Superior temporal gyrus (tissue), 1 donor: ENCODE results near the gene UGT3A2.
"Not testable (repeated sequence)": the region's sequence is repeated elsewhere in the genome, so short reads cannot be mapped to it uniquely, and the experiment has no call there.

Source experiments
- DNase-seq: peaks from one replicate; pipeline ENCODE4 v3.0.0-alpha.2; 2016; ENCODE audit errors: extremely low spot score

Gene UGT3A2

GRCh38 chr5:36054647-36055046, 12.0 kb downstream of the UGT3A2 start:
- no peak for DNase-seq

- DNase-seq = no peak
Observed at GRCh38 chr5:36052538-36052937, 14.1 kb downstream of the UGT3A2 start.

DNA sequence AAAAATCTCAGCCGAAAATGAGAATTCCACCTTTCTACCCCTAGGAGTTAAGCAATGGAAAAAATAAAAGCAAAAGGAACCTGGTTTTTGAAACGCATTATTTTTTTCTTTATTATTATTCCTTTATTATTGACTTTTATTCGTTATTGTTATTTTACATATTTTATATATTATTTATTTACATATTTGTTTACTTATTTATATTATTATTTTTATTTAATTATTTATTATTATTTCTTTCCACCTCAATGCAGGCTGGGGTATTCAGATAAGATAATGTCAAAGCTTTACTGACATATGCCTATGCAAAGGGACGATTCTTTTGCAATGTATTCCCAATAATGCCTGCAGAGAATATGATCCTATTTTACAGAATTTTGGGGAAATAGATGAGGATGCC, 16.7 kb downstream of the UGT3A2 start:
- no peak for DNase-seq

GRCh38 chr5:36047384-36048160, 19.1 kb downstream of the UGT3A2 start:
- DNase-seq = no peak

GRCh38 chr5:36045895-36046294, 20.8 kb downstream of the UGT3A2 start:
- peak; percentile 10 for DNase-seq

- DNase-seq = no peak
Observed at GRCh38 chr5:36041537-36041845, 25.2 kb downstream of the UGT3A2 start.

- no peak for DNase-seq
Observed at GRCh38 chr5:36040651-36041536, 25.8 kb downstream of the UGT3A2 start.

DNA sequence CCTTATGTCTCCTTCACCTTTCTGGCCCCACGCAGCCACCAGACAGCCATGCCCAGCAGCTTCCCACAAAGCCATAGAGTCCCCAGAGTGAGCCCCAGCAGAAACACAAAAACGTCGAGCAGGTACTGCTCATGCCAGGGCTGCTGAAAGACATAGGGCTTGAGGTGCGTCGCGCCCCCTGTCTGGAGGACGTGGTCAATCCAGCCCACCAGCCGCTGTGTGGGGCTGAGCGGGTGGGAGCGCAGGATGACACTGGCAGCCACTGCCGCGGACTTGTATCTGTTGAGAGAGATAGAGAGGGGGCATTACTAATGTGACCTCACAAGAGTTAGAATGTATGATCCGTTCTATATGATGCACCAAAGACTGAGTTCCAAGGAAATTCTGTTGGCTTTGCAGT, 31.0 kb downstream of the UGT3A2 start:
- no peak for DNase-seq

- DNase-seq = not testable (repeated sequence)
Observed at GRCh38 chr5:36034536-36035134, 32.0 kb downstream of the UGT3A2 start.

GRCh38 chr5:36033486-36033885, 33.2 kb downstream of the UGT3A2 start:
- no peak for DNase-seq

DNA sequence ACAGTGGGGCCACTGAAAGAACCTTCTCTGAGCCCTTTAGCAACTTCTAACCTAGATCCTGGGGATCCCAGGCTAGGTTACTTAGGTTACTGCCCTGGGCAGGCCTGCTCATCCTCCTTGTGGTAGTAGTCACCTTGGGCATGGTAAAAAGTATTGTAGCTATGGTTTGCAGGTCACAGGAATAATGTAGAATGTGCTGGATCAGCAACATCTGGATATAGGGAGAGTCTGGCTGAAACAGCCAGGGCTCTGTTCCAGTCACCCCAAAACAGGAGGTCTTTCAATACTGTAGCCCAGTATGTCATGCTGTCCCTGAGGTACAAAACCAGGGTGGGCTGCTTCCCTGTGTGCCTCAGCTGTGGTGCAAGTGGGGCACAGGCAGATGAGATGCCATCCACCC, 33.6 kb downstream of the UGT3A2 start:
- no peak for DNase-seq

GRCh38 chr5:36031223-36031622, 35.5 kb downstream of the UGT3A2 start:
- DNase-seq = no peak

DNA sequence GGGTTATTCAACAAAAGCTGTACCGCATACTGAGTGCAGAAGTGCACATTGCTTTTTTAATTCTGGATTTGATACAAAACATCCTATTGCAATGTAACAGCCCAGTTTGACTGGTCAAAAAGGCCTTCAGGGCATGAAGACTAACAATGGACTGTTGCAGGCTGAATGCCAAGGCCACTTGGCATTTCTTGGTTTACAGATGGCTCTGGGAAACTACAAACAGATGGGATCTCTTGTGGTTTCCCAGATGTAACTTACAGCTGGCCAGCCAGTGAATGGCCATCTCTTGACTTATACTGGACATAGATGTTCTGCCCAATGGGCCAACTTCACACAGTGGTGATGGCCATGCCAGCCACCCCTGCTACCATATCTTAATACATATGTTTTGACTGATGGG, 36.8 kb downstream of the UGT3A2 start:
- peak; percentile 84 for DNase-seq

DNA sequence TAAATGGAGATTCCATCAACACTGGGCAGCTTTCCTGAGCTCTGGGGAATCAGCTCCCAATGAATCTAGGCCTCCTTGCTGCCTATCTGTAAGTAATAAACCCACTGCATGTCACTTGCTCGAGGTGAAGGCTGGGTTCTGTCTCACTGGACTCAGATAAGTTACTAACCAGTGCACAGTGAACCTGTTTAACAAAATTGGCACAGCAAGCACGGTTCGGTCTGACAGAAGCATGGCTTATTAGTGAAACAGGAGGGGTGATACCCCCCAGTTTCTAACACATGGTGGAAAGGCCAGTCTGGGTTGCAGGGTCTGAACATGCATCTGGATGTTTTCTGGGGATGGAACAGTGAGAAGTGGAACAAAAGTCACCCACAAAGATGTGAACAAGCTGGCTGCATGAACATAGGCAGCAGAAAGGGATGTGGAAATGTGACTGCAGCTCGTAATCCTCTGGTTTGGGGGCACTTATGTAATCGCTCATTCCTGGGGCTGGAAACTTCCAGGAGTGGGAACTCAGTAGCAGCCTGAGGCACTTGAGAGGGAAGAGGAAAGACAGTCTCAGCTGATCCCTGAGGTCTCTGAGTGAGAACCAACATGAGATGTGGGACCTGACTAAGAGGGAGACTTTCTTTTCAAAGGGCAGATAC, 37.7 kb downstream of the UGT3A2 start:
- no peak for DNase-seq

DNA sequence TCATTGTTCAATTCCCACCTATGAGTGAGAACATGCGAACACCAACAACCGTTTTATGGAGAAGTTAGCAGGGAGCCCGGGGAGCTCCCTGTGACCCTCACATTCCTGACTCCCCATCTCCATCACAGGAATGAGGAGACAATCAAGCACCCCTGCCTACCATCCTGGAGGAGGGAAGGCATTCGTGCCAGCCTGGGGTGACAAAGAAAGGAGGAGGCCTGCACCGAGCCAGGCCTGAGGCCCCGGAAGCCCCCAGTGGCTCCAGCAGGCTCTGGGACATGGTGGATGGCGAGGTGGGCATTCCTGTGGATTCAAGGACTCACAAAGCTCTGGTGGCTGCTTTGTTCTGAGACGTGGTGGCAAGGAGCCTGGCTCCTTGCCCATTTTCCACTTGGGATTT, 39.0 kb downstream of the UGT3A2 start:
- no peak for DNase-seq

DNA sequence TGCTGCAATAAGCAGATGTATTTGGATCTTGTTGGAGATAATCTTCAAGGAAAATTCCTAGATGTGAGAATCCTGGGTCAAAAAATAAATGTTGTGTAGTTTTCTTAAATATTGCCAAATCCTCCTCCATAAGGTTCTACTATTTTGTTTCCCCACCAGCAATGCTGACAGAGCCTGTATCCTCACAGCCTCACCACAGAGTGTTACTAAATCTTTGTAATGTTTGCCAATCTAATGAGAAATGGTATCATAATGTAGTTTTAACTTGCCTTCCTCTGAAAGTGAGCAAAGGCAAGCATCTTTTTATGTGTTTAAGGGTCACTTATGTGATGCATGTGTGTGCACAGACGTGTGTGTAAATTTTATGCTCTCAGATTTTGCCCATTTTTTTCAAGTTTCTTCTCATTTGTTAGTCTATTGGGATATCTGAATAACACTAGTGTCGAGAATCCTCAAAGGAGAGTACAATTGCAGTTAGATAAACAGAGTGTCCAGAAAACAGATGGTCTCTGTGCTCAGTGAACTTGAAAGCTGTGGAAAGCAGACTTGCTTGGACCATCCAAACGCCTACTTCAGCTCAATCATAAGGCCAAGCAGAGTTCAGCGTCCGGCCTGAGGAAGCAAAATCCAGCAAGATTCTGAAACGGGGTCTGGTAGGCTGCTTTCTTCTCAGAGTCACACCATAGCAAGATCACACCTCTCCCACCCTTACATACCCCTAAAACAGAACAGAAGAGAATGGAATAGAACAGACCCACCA, 39.8 kb downstream of the UGT3A2 start:
- no peak for DNase-seq

GRCh38 chr5:36022246-36022645, 44.4 kb downstream of the UGT3A2 start:
- DNase-seq = not testable (repeated sequence)

DNA sequence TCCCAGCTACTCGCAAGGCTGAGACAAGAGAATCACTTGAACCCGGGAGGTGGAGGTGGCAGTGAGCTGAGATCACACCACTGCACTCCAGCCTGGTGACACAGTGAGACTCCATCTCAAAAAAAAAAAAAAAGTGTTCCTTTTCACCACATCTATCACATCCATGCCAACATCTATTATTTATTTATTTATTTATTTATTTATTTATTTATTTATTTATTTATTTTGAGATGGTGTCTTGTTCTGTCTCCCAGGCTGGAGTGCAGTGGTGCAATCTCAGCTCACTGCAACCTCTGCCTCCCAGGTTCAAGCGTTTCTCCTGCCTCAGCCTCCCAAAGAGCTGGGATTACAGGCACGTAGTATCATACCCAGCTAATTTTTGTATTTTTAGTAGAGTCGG, 47.1 kb downstream of the UGT3A2 start:
- DNase-seq = not testable (repeated sequence)

GRCh38 chr5:36017622-36018021, 49.1 kb downstream of the UGT3A2 start:
- no peak for DNase-seq

DNA sequence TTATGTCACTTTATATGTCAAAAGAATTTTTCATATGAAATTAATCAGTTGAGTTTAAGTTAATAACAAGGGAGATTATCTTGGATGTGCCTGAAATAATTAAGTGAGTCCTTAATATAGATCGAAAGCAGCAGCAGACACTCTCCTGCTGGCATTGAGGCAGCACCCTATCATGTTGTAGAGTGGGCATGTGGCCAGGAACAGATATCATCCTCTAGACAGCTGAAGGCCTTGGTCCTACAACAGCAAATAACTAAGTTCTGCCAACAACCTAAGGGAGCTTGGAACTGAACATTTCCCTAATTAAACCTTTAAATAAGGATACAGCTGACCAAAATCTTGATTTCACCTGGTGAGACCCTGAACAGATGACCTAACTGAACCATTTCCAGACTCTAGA, 49.7 kb downstream of the UGT3A2 start:
- DNase-seq = no peak

DNA sequence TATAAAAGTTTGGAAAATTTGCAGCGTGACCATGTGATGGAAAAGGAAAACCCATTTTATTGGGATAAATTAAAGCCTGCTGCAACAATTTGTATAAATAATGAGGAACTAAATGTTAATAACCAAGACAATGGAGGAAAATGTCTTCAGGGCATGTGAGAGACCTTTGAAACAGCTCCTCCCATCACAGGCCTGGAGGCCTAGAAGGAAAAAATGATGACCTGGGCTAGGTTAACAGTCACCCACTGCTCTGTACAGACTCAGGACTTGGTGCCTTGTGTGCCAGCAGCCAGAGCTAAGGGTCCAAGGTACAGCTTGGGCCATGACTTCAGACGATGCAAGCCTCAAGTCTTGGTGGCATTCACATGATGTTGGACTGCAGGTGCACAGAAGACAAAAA, 53.5 kb downstream of the UGT3A2 start:
- no peak for DNase-seq

GRCh38 chr5:36009698-36010097, 57.0 kb downstream of the UGT3A2 start:
- DNase-seq = no peak
